22Rv1 (cell line): ENCODE measurements around the gene NCDN.

Experiments used
- H3K27ac ChIP-seq: fragments of 450-650 bp; 2 replicates; pipeline ENCODE4 v1.5.1; 2017
- CTCF ChIP-seq: fragments of 450-650 bp; IDR thresholded peaks from 2 replicates; pipeline ENCODE4 v1.5.1; 2017; ENCODE audit warnings: mild to moderate bottlenecking
- ZFX ChIP-seq: fragments of 450-650 bp; IDR thresholded peaks from 2 replicates; pipeline ENCODE4 v1.6.1; 2017; ENCODE audit warnings: antibody characterized with exemption, borderline replicate concordance

Gene NCDN

GRCh38 chr1:35557611-35558373 lies at the start of gene NCDN:
Gene NCDN (plus strand): TSS chr1:35557799. CDS start chr1:35558191, 392 bp downstream.
- TF ChIP-seq CTCF: no peak
- TF ChIP-seq ZFX: no peak
- H3K27ac ChIP-seq: peak within 1 kb of the TSS; percentile 90

GRCh38 chr1:35507947-35508346 lies 49.7 kb upstream of the NCDN start:
- H3K27ac ChIP-seq: no peak overlapping the region
- TF ChIP-seq CTCF (no peak), ZFX (no peak)

GRCh38 chr1:35509558-35509957 lies 48.0 kb upstream of the NCDN start:
- TF ChIP-seq ZFX (no peak), CTCF (no peak)
- H3K27ac ChIP-seq: no peak overlapping the region

GRCh38 chr1:35511305-35511704 lies 46.3 kb upstream of the NCDN start:
- TF ChIP-seq CTCF: no peak
- no peak for TF ChIP-seq ZFX

GRCh38 chr1:35518183-35518582 lies 39.4 kb upstream of the NCDN start:
- no peak overlapping the region for H3K27ac ChIP-seq
- TF ChIP-seq CTCF (no peak), ZFX (no peak)

More at GRCh38 chr1:35511305-35511704, 46.3 kb upstream of the NCDN start:
- no peak overlapping the region for H3K27ac ChIP-seq

- no peak for TF ChIP-seq CTCF
- TF ChIP-seq ZFX: no peak
- H3K27ac ChIP-seq: no peak overlapping the region
Measured at GRCh38 chr1:35519432-35519831, 38.2 kb upstream of the NCDN start.

GRCh38 chr1:35524106-35524505 lies 33.5 kb upstream of the NCDN start:
- TF ChIP-seq ZFX (no peak), CTCF (no peak)
- H3K27ac ChIP-seq: no peak overlapping the region
